GM21526 (cell line): Measurements from ENCODE around the gene BCL2L13.
"Not testable (repeated sequence)": the region's sequence is repeated elsewhere in the genome, so short reads cannot be mapped to it uniquely, and the experiment has no call there.

Source experiments
- ATAC-seq: cut with Tn5 transposase; IDR thresholded peaks from one replicate; pipeline ENCODE4 v1.9.1; 2021; ENCODE audit warnings: moderate library complexity; ENCODE audit not compliant: unreplicated experiment, low FRiP score

Gene BCL2L13

DNA sequence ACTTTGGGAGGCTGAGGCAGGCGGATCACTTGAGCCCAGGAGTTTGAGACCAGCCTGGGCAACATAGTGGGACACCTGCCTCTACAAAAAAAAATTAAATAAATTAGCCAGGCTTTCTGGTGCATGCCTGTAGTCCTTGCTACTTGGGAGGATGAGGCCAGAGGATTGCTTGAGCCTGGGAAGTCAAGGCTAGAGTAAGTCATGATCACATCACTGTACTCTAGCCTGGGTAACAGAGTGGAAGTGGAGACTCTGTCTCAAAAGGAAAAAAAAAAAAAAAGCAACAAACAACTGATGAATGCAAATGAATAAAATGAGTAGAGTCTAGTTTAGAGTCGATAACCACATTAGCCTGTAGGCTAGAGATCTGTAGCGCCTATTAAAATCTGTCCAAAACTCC, 3.9 kb upstream of the BCL2L13 start:
- no peak for ATAC-seq

DNA sequence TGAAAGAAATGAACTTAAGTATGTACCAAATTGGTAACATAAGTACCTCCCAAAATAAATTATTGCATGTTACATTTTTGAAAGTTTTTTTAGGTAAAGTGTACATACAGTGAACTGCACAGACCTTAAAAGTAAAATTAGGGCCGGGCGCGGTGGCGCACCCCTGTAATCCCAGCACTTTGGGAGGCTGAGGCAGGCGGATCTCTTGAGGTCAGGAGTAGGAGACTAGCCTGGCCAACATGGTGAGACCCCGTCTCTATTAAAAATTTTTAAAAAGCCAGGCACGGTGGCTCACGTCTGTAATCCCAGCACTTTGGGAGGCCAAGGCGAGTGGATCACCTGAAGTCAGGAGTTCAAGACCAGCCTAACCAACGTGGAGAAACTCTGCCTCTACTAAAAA, 1.7 kb upstream of the BCL2L13 start:
- not testable (repeated sequence) for ATAC-seq

DNA sequence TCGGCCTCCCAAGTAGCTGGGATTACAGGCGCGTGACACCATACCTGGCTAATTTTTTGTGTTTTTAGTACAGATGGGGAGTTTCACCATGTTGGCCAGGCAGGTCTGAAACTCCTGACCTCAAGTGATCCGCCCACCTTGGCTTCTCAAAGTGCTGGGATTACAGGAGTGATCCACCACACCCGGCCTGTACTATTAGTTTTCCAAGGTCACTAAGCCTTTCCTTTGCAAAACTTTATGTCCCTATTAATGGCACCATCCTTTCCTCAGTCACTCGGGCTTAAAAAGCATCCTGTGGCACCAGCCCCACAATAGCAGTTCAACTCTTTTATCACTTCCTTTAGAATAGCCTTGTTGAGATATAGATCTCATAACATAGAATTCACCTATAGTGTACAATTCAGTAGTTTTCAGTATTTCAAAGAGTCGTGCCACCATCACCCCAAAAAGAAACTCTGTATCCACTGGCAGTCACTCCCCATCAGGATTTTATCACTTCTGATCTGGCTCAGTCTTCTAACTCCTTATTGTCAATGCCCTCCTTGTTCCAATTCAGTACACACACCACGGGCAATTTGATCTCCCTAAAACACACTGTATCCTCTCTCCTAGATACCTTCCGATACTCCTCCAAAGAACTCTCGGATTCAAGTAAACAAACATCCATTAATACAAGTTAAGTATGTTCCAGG, 921 bp upstream of the BCL2L13 start:
- ATAC-seq, result no peak

DNA sequence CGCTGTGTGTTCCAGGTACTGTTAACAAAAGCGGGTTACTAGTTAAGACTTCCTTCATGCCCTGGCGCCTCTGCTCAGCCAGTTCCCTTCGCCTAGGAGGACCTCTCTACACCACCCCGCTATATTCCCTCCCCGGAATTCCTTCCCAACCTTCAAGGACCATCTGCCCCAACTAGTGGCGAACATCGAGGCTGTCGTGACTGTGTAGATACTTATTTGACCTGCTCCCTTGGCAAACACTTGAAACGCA, 450 bp upstream of the BCL2L13 start:
- peak; percentile 2 for ATAC-seq

DNA sequence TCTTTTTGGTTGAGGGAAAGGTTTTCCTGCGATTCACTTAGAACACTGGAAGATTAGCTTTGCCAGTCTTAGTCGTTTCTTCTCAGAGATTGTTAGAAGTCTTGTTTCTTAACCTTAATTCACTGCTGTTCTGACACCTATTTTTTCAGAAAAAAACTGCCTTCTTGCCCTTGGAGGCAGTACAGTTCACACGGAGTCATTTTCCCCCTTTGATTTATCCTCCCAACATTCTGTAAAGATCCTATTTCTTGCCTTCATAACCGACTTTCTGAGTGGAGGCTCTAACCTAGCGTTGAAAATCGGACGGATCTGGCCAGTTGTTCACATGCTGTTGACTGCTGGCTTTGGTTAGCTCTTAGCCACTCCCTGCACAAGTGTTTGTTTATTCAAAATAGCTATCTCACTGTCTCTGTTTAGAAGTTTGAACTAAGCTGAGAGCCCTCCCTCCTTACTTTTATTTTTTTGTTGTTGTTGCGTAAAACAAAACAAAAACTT, 737 bp downstream of the BCL2L13 start:
- ATAC-seq, result no peak

DNA sequence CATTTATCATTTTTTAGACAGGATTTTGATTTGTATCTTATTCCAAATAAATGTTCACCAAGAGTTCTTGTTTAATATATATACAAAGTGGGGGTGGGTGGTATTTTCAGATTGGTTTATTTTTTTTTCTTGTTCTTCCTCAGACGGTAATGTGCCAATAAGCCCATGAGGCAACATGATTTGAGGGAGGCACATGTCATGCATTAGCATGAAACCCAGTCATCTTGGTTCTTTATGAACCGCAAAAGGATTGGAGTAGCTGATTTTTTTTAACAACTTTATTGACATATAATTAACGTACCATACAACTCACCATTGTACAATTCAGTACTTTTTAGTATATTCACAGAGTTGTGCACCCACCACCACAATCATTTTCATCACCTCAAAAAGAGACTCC, 2.7 kb downstream of the BCL2L13 start:
- no peak for ATAC-seq

DNA sequence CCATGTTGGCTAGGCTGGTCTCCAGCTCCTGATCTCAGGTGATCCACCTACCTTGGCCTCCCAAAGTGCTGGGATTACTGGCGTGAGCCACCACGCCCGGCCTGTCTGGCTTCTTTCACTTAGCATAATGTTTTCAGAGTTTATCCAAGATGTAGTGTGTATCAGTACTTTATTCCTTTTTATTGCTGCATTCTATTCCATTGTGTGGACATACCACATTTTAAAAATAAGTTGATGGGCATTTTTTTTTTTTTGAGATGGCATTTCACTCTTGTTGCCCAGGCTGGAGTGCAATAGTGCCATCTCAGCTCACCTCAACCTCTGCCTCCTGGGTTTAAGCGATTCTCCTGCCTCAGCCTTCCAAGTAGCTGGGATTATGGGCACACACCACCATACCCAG, 3.8 kb downstream of the BCL2L13 start:
- ATAC-seq, result not testable (repeated sequence)

DNA sequence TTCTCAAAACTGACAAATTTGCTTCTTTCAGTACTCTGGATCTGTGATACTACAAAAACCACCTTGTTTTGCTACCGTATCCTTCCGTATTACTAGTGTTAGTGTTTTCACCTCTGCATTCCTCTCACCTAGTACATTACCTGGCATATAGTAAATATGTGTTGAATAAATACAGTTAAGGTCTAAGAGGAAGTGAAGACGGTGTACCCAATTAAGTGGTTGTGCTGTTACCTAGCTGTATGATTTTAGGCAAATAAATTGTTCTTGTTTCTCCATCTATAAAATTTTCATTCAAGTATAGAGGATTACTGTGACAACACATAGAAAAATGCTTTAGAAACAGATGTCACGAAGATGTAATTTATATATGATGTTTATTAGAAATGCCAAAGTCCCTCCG, 8.9 kb downstream of the BCL2L13 start:
- ATAC-seq, result no peak

DNA sequence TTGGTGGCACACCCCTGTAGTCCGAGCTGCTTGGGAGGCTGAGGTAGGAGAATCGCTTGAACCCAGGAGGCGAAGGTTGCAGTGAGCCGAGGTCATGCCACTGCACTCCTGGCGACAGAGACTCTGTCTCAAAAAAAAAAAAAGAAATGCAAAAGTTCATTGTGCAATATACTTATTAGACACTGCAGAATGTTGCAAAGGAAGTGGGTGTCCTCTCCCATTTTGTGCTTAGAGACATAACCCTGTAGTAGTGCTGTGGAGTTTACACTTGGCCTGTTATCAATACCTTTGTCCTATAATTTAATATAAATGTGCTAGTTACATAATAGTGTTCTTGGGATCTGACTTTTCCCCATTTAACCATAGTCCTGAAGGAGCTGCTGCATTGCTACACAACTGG, 9.4 kb downstream of the BCL2L13 start:
- ATAC-seq, result no peak

DNA sequence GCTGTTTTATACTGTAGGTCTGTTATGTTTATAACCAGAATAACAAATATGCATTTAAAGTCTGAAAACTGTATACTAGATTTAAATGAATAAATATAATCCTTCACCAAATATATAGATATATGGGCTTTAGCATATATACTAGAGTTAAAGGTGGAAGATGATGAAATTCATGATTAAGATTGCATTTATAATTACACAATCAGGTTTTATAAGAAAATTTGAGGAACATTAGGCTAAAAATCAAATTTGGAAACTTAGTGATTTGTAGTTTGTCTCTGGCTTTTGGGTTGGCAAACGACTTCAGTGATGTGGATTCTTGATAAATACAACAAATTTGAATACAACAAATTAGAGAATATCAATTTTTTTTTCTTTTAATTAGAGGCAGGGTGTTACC, 10.0 kb downstream of the BCL2L13 start:
- ATAC-seq, result no peak

DNA sequence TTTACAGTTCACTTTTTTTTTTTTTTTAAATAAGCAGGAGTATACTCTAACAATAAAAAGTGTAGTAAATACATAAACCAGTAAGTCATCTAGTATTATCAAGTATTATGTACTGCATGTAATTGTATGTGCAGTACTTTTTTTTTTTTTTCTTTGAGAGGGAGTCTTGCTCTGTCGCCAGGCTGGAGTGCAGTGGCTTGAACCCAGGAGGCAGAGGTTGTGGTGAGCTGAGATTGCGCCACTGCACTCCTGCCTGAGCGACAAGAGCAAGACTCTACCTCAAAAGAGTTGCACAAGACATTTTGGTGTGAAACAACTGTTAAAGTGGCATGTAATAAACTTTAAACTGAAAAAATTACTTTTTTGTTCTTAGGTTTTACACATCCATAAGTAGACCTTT, 16.7 kb downstream of the BCL2L13 start:
- no peak for ATAC-seq

DNA sequence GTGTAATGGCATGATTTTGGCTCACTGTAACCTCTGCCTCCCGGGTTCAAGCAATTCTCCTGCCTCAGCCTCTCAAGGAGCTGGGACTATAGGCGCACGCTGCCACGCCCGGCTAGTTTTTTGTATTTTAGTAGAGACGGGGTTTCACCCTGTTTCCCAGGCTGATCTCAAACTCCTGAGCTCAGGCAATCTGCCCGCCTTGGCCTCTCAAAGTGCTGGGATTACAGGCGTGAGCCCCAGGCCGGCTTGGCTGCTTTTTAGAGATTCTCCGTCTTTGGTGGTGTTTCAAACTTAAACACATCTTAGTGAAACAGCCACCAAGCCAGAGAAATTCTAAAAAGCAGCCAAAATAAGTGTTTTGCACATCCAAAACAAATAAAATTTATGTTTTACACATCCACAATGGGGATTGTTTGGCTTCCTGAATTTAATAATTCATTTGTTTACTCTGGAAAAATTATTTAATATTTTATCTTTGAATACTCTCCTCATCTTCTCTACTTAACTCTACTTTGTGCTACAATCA, 18.4 kb downstream of the BCL2L13 start:
- no peak for ATAC-seq

DNA sequence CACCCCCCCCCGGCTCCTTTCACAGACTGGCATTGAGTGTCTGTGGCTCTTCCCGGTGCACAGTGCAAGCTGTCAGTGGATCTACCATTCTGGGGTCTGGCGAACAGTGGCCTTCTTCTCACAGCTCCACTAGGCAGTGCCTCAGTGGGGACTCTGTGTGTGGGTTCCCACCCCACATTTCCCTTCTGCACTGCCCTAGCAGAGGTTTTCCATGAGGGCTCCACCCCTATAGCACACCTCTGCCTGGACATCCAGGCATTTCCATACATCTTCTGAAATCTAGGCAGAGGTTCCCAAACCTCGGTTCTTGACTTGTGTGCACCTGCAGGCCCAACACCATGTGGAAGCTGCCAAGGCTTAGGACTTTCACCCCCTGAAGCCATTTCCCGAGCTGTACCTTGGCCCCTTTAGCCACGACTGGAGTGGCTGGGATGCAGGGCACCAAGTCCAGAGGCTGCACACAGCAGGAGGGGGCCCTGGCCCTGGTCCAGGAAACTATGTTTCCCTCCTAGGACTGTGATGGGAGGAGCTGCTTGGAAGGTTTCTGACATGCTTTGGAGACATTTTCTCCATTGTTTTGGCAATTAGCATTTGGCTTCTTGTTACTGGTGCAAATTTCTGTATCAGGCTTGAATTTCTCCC, 26.0 kb downstream of the BCL2L13 start:
- no peak for ATAC-seq

DNA sequence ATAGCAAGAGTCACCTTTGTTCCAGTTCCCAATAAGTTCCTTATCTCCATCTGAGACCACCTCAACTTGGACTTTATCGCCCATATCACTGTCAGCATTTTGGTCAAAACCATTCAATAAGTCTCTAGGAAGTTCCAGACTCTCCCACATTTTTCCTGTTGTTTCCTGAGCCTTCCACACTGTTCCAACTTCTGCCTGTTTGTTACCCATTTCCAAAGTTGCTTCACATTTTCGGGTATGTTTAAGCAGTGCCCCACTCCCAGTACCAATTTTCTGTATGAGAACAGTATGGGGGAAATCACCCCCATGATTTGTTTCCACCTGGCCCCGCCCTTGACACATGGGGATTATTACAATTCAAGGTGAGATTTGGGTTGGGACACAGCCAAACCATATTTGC, 26.7 kb downstream of the BCL2L13 start:
- no peak for ATAC-seq

DNA sequence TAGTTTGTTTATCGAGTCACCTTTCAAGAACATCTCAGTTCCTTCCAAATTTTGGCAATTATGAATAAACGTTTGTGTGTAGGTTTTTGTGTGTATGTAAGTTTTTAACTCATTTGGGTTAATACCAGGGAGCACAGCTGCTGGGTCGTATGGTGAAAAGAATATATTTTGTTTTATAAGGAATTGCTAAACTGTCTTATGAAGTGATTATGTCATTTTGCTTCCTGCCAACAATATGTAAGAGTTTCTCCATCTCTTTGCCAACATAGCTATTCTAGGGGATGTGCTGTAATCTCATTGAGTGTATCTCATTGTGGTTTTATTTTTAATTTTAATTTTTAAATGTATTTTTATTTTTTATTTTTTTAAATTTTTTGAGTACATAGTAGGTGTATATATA, 27.3 kb downstream of the BCL2L13 start:
- ATAC-seq, result no peak

DNA sequence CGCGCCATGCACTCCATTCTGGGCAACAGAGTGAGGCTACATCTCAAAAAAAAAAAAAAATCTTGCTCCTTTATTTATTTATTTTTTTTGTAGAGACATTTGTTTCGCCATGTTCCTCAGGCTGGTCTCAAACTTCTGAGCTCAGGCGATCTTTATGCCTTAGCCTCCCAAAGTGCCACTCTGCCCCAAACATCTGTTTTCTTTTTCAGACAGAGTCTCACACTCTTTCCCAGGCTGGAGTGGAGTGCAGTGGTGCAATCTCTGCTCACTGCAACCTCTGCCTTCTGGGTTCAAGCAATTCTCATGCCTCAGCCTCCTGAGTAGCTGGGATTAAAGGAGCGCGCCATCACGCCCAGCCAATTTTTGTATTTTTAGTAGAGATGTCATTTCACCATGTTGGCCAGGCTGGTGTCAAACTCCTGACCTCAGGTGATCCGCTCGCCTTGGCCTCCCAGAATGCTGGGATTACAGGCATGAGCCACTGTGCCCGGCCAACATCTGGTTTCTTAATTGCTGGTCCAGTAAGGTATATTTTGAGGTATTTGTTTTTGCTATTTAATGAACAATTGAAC, 33.0 kb downstream of the BCL2L13 start:
- ATAC-seq, result not testable (repeated sequence)

DNA sequence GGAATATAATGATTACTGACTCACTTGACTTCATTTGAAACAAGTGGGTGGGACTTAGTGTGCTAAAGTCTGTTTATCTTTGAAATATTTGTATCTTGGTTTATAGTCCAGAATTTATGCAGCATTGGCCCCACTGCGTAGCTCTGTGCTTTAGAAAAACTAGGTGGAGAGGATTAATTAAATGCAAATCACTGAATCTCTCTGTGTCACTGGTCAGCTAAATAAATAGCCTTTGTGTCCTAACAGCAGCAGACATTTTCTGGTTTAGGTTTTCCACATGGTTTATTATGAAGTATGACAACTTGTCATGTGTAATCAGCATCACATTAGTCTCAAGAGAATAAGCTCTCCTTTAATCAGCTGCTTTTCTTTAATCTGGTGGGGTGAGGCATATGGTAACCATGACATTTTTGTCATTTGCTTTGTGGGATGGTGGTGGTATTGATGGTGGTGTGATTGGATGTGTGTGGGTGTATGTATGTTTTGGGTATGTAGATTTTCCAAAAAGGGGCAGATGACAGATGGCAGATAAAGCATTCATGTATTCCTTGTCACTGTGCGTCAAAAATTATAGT, 33.9 kb downstream of the BCL2L13 start:
- ATAC-seq, result no peak

DNA sequence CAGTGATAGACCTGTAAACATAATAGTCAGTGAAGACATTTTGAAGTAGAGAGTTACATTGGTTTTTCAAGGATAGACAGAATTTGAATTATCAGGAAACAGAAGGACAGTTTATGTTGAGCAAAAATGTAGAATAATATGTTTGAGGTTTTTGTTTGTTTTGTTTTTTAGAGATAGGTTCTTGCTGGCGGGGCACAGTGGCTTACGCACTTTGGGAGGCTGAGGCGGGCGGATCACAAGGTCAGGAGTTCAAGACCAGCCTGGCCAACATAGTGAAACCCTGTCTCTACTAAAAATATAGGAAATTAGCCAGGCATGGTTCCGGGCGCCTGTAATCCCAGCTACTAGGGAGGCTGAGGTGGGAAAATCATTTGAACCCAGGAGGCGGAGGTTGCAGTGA, 35.6 kb downstream of the BCL2L13 start:
- ATAC-seq, result no peak

DNA sequence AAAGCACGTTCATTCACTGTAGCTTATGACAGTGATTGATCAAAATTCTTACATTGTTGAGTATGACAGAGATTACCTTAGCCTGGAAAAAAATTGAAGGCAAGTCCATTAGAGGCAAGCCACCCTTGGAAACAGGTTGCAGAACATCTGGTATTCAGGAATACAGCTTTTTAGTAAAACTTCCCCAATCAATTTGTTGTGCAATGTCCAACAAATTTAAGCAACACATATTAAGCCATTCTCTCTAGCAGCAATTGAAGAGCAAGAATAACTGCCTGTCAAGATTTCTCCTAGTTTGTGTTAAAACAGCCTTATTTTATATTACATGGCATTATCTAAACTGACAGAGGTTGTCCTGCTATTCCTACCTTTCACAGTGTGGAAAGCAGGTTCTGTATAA, 37.0 kb downstream of the BCL2L13 start:
- no peak for ATAC-seq

DNA sequence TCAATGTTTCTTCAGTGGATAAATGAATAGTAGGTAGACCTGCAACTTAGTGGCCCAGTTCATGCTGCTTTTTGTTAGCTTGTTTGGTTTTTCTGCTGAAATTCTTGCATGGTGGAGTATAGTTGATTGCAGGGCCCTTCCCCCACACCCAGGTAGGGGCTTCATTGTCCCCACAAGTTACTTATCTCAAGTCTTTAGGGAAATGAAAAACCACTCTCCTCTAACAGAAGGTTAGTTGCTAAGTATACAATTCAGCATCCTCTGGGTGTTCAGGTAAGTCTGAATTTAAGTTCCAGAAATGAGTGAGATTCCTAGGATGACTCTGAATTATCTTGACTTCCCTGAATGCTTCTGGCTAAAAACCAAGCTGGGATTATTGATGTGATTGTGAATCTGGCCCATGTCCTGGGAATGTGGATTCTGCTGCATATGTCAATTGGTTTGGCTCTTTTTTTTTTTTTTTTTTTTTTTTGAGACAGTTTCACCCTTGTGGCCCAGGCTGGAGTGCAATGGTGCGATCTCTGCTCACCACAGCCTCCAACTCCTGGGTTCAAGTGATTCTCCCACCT, 40.3 kb downstream of the BCL2L13 start:
- no peak for ATAC-seq

DNA sequence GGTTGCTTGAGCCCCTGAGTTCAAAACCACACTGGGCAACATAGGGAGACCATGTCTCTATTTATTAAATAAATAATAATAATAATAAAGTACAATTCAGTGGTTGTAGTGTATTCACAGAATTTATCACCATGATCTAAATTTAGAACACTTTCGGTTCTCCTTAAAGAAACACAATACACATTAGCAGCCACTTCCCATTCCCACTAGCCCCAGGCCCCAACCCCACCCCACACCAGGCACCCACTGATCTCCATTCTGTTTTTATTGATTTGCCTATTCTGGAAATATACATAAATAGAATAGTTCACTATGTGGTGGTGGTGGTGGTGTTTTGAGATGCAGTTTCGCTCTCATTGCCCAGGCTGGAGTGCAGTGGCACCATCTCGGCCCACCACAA, 45.7 kb downstream of the BCL2L13 start:
- no peak for ATAC-seq
